ENCODE data around the gene TMPRSS4.

The TMPRSS4 gene

DNA sequence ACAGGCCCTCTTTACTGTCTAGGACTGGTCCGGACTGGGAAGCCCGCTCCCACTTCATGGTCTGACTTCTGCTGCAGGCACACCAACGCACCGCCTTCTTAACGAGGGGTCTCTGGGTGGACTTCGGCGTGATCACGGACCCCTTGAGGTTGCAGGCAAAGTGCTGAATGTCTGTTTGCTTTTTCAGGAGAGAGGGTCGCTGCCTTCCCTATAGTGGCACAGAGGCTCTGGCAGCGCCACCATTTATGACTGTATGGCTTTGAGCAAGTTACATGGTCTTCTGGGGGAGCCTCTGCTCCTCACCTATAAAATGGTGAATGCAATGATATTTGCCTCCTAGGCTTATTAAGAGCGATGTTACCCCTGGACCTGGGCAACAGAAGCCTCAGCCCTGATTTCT is 77.1 kb downstream of the TMPRSS4 start:
- DNase-seq (ENCODE audit: low spot score): no peak

DNA sequence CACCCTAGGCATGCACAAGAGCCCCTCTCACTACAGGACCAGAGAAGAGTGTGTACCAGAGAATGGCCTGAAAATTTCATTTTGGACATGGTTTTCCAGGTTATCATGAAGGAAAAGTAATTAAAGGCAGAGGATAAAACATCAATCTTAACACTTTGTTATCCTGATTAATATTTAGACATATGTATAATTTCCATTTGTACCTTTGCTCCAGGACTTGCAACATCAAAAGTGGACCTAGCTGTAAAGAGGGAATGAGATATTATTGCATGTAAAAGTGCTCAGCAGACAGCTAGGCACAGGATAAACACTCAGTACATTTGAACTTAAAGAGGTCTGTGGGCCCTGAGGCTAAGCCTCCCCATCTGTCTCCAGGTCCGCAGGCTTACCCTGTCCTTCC is 77.8 kb downstream of the TMPRSS4 start:
- DNase-seq (ENCODE audit: low spot score): no peak

DNA sequence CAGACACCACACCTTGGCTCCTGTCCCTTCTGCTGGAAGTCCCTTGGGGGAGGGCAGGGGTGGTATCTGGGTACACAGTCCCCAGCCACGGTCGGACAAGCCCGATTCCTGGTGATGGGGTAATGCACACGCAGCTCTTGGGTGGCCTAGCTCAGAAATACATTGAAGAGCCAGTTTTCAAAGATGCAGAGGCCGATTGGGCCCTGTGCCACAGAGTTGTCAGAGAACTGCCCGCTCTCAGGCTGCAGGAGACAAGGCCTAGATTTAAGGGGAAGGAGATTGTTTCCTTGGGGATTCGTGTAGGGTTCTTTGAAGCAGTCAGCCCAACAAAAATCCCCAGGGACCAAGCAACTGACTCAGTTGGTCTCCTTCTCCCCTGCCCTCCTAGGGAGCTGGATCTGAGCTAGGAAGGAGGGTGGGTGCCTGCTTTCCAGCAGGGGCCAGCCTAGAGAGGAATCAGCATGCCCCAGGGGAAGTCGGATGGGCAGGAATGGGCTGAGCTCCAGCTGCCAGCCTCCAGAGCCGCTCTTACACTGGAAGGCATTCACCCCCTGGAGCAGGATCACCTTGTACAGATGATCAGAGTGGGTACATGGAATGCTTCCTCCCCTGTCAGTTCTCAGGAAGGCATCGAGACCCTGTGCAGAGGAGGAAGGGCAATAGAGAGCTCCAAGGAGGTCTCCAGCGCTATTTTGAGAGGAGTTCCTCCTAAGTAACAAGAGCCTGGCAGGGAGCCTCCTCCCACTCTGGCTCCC is 79.1 kb downstream of the TMPRSS4 start:
- no peak for DNase-seq (ENCODE audit: low spot score)

DNA sequence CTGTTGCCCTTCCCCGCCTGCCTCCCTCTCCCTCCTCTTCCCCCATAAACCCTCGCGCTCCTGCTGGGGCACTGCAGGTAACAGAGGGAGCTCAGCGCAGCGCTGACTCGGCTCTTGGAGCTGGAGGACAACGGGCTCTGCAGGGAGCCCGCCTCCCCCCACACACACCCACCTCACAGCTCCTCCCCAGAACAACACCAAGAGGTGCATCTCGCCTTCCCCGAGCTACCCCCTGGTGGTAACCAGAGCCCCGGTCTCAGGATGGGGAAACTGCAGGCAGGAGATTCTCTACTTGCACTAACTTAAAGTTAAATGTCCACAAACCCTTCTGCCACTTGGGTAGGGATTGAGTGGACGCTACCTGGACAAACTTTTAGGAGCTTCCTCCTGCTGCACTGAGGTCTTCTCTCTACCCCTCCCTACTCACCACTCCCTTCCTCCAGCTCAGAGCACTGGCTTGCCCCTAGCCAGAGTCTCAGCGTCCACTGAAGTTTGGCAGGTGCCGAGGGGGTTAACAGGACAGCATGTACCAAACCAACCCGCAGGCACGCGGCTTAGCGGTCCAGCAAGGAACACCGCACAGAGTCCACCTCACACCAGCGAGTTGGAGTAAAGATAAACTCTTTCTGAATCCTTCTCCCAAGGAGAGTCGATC is 79.8 kb downstream of the TMPRSS4 start:
- no peak for DNase-seq (ENCODE audit: low spot score)

DNA sequence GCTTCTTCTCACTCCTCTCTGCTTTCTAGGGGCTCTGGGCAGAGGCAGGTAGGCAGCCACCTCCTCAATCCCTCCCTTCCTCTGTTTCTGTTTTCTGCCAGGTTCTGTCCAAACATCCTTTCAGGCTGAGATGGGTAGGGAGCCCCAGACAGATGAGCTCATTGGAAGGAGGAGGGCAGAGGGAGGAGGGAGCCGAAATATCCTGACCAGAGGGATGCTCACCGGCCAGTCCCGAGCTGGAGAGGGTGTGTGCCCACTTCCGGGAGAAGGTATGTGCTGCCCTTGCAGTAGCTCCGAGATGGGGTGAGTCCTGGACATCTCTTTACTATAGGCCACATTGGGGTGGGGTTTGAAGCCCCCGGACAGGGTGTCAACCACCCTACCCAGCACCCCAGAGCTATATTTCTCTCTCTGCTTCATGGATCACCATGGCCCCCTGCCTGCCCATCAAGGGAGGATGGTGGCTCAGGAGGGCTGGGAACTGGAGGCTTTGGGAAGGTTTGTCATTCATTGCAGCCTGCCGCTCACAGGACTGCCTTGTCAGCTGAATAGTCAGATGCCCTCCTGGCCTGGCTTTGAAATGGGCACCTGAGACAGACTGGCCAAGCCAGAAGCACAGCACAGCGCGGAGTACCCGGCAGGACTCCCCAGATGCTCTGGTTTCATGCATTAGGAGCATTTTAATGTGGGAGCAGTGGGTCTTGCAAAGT is 80.5 kb downstream of the TMPRSS4 start:
- DNase-seq (ENCODE audit: low spot score): no peak

DNA sequence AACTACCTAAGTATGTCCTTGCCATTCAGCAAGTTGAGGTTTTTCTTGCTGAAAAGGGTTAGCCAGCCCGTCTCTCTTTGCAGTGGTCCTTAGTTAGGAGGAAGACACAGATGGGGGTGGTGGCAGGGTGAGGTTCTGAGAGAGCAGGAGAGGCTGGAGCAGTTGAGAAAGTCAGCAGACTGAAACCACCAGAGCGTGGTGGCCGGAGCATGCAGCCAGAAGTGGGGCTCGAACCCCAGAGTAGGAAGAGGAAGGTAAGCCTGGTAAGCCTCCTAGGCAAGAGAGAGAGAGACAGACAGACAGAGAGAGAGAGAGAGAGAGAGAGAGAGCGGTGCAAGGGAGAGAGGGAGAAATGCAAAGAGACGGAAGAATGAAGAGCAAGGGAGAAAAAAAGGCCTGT is 84.9 kb downstream of the TMPRSS4 start:
- no peak for DNase-seq (ENCODE audit: low spot score)

DNA sequence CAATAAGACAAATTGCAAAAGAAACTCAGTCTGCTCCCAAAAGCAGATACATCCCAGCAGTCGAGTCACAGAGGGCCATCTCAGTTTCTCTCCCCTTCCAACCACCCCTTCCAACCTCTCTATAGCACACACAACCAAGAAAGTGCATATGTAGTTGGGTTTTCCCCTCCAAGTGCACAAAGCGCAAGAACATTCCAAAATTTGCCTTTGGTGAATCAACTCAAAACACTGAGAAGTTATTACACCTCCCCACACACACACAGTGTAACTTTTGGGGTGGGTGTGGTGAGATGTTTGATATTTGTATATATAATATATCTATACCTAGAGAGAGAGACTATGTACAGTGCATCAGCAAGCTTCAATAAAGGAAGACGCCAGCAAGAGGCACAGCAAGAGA is 86.0 kb downstream of the TMPRSS4 start:
- no peak for DNase-seq (ENCODE audit: low spot score)

DNA sequence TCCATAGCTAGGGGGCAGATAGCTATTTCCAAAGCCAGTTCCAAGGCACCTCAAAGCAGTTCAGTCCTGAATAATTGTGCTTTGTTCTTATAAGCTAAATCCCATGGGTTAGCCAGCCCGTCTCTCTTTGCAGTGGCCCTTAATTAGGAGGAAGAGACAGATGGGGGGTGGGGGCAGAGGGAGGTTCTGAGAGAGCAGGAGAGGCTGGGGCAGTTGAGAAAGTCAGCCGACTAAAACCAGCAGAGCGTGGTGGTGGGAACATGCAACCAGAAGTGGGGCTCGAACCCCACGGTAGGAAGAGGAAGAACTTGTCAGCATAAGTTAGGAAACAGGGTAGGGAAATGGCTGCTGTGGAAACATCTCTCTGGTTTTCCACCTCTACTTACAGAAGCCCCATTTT is 86.6 kb downstream of the TMPRSS4 start:
- no peak for DNase-seq (ENCODE audit: low spot score)

DNA sequence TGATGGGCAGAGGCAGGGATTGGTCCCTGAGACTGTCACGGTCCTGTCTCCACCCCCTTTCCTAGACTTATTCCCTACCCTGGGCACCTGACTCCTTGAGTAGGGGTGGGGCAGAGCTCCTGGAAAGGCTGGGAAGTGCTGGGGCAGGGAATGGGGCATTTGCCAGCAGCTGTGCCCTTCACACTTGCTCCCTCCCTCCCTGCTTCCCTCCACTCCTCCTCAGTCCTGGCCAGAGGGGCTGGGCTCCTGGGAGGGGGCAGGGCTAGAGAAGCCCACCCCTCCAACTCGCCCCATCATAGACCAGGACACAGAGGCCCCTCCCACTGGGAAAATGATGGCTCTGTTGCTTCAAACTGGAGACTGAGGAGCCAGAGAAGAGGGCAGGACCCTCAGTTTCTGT is 88.0 kb downstream of the TMPRSS4 start:
- no peak for DNase-seq (ENCODE audit: low spot score)

DNA sequence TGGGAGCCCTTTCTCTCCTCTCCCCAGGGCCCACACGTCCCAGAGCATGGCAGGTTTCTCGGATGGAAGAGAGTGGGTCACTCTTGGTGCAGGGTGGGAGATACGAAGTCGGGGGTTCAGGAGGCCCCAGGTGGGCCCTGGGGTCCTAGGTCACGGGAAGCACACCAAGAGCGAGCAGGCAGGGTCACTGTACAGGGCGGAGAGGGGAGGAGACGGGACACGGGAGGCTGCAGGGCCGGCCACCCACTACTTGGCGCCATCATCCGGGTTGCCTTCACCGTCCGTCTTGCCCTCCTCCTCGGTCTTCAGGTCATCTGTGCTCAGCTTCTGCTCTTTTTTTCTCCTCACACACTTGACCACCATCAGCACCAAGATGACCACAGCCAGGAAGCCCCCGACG is 89.8 kb downstream of the TMPRSS4 start:
- DNase-seq (ENCODE audit: low spot score): no peak

DNA sequence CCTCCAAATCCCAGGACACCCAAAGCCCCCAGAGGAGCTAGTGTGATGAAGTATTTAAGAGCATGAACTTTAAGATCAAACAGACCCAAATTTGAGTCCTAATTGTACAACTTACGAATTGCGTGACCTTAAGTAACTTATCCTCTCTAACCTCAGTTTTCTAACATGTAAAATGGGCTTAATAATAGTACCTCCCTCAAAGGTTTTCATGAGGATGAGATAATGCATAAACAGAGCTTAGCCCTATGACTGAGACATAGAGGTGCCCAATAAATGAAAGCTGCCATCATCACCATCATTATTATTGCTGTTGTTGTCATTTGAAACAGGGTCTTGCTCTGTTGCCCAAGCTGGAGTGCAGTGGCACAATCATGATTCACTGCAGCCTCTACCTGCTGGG is 90.4 kb downstream of the TMPRSS4 start:
- DNase-seq (ENCODE audit: low spot score): no peak

DNA sequence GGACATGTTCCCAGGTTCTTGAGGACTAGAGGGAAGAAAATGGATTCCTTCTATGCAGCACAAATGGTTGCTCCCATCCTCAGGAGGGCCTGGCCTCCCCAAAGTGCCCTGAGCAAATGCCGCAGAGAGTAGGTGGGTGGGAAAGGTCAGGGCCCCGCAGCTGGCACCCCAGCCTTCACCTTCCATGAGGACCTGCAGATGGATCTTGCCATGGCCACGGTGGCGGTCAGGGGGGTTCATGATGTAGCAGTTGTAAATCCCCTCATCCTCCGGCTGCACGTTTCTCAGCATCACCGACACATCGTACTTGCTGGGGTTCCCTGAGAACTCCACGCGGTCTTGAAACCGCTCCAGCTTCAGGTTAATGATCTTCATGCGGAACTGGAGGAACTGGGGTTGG is 91.0 kb downstream of the TMPRSS4 start:
- DNase-seq (ENCODE audit: low spot score): no peak

DNA sequence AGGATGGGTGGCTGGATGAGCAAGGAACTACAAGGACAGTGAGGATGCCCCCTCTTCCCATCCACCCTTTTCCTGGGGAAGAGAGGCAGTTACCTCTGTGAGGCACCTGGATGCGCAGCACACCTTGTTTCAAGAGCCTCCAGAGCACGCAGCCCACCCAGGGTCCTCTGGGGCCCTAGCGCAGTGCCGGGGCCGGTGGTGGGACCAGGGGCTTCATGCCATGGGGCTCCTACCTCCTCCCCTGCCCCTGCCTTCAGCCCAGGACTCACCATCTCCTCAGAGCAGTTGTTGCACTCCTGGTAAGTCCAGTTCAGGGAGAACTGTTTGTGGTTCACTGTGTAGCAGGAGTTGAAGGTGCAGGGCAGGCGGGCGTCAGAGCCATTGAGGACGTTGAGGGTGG is 91.4 kb downstream of the TMPRSS4 start:
- no peak for DNase-seq (ENCODE audit: low spot score)

DNA sequence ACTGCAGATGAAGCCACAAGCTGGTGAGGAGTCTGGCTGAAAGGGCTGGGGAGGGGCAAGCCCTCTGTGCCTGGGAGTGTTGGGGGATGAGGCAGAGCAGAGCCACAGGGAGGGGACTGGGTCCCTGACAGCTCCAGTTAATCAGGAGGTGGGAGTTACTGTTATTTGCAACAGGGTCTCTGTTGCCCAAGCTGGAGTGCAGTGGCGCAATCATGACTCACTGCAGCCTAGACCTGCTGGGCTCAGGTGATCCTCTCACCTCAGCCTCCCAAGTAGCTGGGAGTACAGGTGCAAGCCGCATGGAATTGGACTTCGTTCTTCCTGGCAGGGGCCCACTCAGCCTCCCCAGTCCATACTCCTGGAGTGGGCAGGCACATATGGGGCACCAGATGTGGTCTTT is 91.9 kb downstream of the TMPRSS4 start:
- DNase-seq (ENCODE audit: low spot score): no peak

DNA sequence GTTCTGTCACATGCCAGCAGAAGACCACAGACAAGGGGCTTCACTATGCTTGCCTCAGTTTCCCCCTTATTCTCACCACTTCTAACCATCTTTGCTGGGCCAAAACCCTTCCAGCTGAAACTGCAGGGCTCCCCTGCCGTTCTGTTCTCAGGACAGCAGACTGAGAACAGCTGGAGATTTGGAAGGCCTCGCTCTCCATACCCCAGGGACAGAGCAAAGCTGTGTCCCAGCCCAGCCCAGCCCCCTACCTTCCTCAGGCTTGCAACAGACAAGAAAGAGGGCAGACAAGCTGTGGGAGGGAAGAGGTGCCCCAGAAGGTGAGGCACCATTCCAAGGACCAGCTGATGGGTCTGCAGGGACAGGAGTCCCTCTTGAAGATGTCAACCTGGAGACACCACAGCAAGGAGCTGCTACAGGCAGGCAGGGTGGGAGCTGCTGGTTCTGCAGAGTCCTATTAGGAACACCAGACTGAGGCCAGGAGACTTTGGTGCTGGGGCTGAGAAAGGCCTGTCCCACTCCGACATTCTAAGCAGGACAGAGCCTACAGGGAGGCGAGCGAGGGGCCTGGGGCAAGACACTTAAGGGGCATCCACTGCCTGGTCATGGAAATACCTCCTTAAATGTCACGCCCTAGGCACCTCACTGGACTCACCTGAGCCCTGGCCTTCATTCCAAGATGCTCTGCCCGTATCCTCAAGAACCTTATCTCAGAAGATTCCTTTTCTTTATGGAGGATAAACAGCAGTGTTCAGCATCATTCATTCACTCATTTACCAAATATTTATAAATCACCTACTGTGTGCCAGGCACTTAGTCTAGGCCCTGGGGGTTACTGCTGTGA is 92.6 kb downstream of the TMPRSS4 start:
- no peak for DNase-seq (ENCODE audit: low spot score)

DNA sequence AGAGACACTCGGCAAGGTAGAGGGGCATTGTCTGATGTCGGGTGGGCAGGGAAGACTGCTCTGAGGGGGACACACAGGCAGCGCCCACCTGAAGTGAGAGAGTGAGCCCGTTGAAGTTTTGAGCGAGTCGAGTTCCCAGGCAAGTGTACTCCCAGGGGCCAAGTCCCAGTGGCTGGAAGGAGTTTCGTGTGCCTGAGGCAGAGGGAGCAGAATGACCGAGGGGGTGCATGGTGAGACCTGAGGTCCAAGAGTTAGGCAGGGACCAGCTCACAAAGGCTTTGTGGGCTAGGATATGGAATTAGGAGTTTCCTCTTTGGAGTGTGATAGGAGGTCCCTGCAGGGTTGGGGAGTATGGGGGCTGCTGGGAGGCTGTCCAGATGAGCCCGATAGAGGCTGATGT is 93.4 kb downstream of the TMPRSS4 start:
- DNase-seq (ENCODE audit: low spot score): no peak

DNA sequence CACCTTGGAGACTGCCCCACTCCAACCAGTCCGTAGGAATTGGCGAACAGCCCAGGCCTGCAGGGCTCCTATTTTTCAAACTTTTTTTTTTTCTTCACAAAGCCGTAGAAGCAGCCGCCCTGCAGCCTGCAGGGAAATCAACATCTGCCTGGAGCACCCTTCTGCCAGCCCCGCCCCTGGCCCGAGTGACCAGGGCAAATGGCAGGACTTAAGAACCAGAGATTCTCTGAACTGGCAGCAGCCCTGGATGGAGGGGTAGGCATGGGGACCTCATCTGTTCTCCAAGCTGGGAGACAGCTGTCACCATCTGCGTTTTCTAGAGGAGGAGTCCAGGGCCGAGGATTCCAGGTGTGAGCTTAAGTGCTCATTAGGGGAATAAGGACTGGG is 94.0 kb downstream of the TMPRSS4 start:
- no peak for DNase-seq (ENCODE audit: low spot score)

All from activated CD4-positive, alpha-beta T cell treated with anti-CD3 and anti-CD28 coated beads, Interleukin-2, Interleukin-4, amounts not matched to agents 100 ng/mL and 50 ng/mL, durations not matched to agents 16 hours and 8 hours (primary cell).